ENCODE results near the gene RPS10.

GRCh38 chr6:34457742-34458735 is 32.2 kb upstream of the RPS10 start:
- TF ChIP-seq POLR2A (IDR thresholded peaks at IDR 0.05), result no peak
- no peak for TF ChIP-seq CTCF (IDR thresholded peaks at IDR 0.05)

Data from body of pancreas (tissue), 4 donors.